Measurements from ENCODE around the gene DDX28.
"Not testable (repeated sequence)": the region's sequence is repeated elsewhere in the genome, so short reads cannot be mapped to it uniquely, and the experiment has no call there.

DDX28 gene

GRCh38 chr16:68040506-68041288, 17.7 kb upstream of the DDX28 start:
- peak; percentile 88 for FAIRE-seq
- DNase-seq (ENCODE audit: insufficient read length, low spot score), result peak; percentile 70

- peak; percentile 25 for DNase-seq (ENCODE audit: insufficient read length, low spot score)
- FAIRE-seq, result peak; percentile 71
These were observed 15.0 kb upstream of the DDX28 start for GRCh38 chr16:68037841-68038597.

GRCh38 chr16:68035227-68035626, 12.2 kb upstream of the DDX28 start:
- FAIRE-seq (no peak), DNase-seq (ENCODE audit: insufficient read length, low spot score) (no peak)

GRCh38 chr16:68033101-68033500, 10.1 kb upstream of the DDX28 start:
- FAIRE-seq, result no peak
- DNase-seq (ENCODE audit: insufficient read length, low spot score), result no peak

GRCh38 chr16:68031951-68032350, 8.9 kb upstream of the DDX28 start:
- DNase-seq (ENCODE audit: insufficient read length, low spot score), result no peak
- no peak for FAIRE-seq

GRCh38 chr16:68030108-68030507, 7.1 kb upstream of the DDX28 start:
- DNase-seq (ENCODE audit: insufficient read length, low spot score); FAIRE-seq: not testable (repeated sequence)

GRCh38 chr16:68028996-68029395, 6.0 kb upstream of the DDX28 start:
- FAIRE-seq (no peak), DNase-seq (ENCODE audit: insufficient read length, low spot score) (no peak)

GRCh38 chr16:68022278-68022727, 729 bp downstream of the DDX28 start:
- FAIRE-seq (no peak), DNase-seq (ENCODE audit: insufficient read length, low spot score) (no peak)

- FAIRE-seq, result no peak
These were observed 1.5 kb downstream of the DDX28 start for GRCh38 chr16:68021490-68021889.

GRCh38 chr16:68019167-68019680, 3.8 kb downstream of the DDX28 start:
- no peak for DNase-seq (ENCODE audit: insufficient read length, low spot score)
- FAIRE-seq, result no peak

More at GRCh38 chr16:68021490-68021889, 1.5 kb downstream of the DDX28 start:
- no peak for DNase-seq (ENCODE audit: insufficient read length, low spot score)

- FAIRE-seq (no peak), DNase-seq (ENCODE audit: insufficient read length, low spot score) (no peak)
These were observed 7.4 kb downstream of the DDX28 start, which contains the start of gene DPEP2NB for GRCh38 chr16:68015681-68016080. TSS of gene DPEP2NB (minus strand) at chr16:68015911. CDS start at chr16:68015770, 141 bp downstream.

- no peak for DNase-seq (ENCODE audit: insufficient read length, low spot score)
- no peak for FAIRE-seq
These were observed 9.6 kb downstream of the DDX28 start for GRCh38 chr16:68013440-68013839.

- not testable (repeated sequence) for FAIRE-seq; DNase-seq (ENCODE audit: insufficient read length, low spot score)
These were observed 13.2 kb downstream of the DDX28 start for GRCh38 chr16:68009872-68010271.

GRCh38 chr16:68009157-68009735, 13.8 kb downstream of the DDX28 start:
- FAIRE-seq (no peak), DNase-seq (ENCODE audit: insufficient read length, low spot score) (no peak)

GRCh38 chr16:68005786-68006286, 17.2 kb downstream of the DDX28 start:
- FAIRE-seq (peak; percentile 35), DNase-seq (ENCODE audit: insufficient read length, low spot score) (no peak)

- DNase-seq (ENCODE audit: insufficient read length, low spot score) (no peak), FAIRE-seq (no peak)
These were observed 17.8 kb downstream of the DDX28 start for GRCh38 chr16:68005211-68005610.

GRCh38 chr16:68003031-68003430, 20.0 kb downstream of the DDX28 start:
- DNase-seq (ENCODE audit: insufficient read length, low spot score), result no peak
- FAIRE-seq, result no peak

- DNase-seq (ENCODE audit: insufficient read length, low spot score), result no peak
- no peak for FAIRE-seq
These were observed 22.6 kb downstream of the DDX28 start for GRCh38 chr16:68000450-68000849.

- no peak for DNase-seq (ENCODE audit: insufficient read length, low spot score)
- FAIRE-seq, result no peak
These were observed 23.0 kb downstream of the DDX28 start for GRCh38 chr16:67999985-68000384.

GRCh38 chr16:67998779-67999688, 24.0 kb downstream of the DDX28 start, which contains the start of gene DPEP2:
TSS of gene DPEP2 (minus strand) at chr16:67999484. CDS start at chr16:67993212, 6,272 bp downstream.
- not testable (repeated sequence) for FAIRE-seq; DNase-seq (ENCODE audit: insufficient read length, low spot score)
